Effector memory CD8-positive, alpha-beta T cell (primary cell): Measurements from ENCODE around the gene RASGRF2.
A peak's percentile ranks its signal among the peaks of the same experiment; 100 is the strongest.
"Not testable (repeated sequence)": the region's sequence is repeated elsewhere in the genome, so short reads cannot be mapped to it uniquely, and the experiment has no call there.

Experiments used
- ATAC-seq: fragments of 150-1000 bp; cut with Tn5 transposase; replicated peaks from 2 replicates; pipeline ENCODE4 v1.10.0; 2021; ENCODE audit warnings: mild to moderate bottlenecking, moderate library complexity
- DNase-seq, 3 experiments: peaks; one replicate each; pipeline ENCODE4 v3.0.0; 2021
- H3K27ac Mint-ChIP-seq, 2 donors: one replicate each; pipeline ENCODE4 v1.8.0; 2022; ENCODE audit warnings: mild to moderate bottlenecking in 2 of 2, mixed read lengths in 2 of 2, moderate library complexity in 2 of 2
- H3K27me3 Mint-ChIP-seq, 2 donors: one replicate each; pipeline ENCODE4 v1.8.0; 2022; ENCODE audit warnings: mixed read lengths in 2 of 2
- H3K36me3 Mint-ChIP-seq: one replicate; pipeline ENCODE4 v1.8.0; 2022; ENCODE audit warnings: mild to moderate bottlenecking, moderate library complexity, mixed read lengths; ENCODE audit not compliant: insufficient read depth
- H3K4me1 Mint-ChIP-seq, 2 donors: one replicate each; pipeline ENCODE4 v1.8.0; 2022; ENCODE audit warnings: low read depth in 2 of 2, mixed read lengths in 2 of 2
- H3K4me3 Mint-ChIP-seq, 2 donors: one replicate each; pipeline ENCODE4 v1.8.0; 2022; ENCODE audit warnings: mild to moderate bottlenecking in 2 of 2, mixed read lengths in 2 of 2, moderate library complexity in 2 of 2
- H3K9me3 Mint-ChIP-seq, 2 donors: one replicate each; pipeline ENCODE4 v1.8.0; 2022; ENCODE audit warnings: mixed read lengths in 2 of 2

The RASGRF2 gene

GRCh38 chr5:81003811-81004386, 43.7 kb downstream of the RASGRF2 start:
- DNase-seq (no peak), ATAC-seq (no peak)
- no peak overlapping the region for H3K27ac Mint-ChIP-seq
- H3K27me3 Mint-ChIP-seq: no peaks in the 10 kb centered on the region
- H3K9me3 Mint-ChIP-seq: no peaks in the 10 kb centered on the region
- peaks cover 41 to 51% of the 10 kb centered on the region in 2 donors for H3K4me1 Mint-ChIP-seq
- H3K36me3 Mint-ChIP-seq: no peaks in the 10 kb centered on the region
- no peak overlapping the region for H3K4me3 Mint-ChIP-seq

- H3K27me3 Mint-ChIP-seq: no peaks in the 10 kb centered on the region
- no peak for DNase-seq
- H3K4me1 Mint-ChIP-seq: peaks cover 46 to 54% of the 10 kb centered on the region in 2 donors
- peak overlapping the region in 1 of 2 donors; percentile 20 for H3K27ac Mint-ChIP-seq
- no peaks in the 10 kb centered on the region for H3K9me3 Mint-ChIP-seq
- H3K4me3 Mint-ChIP-seq: no peak overlapping the region
- no peak for ATAC-seq
- no peaks in the 10 kb centered on the region for H3K36me3 Mint-ChIP-seq
These were observed 45.5 kb downstream of the RASGRF2 start for GRCh38 chr5:81005708-81006107.

- Mint-ChIP-seq H3K4me3 (peak overlapping the region; percentile 79 to 85), H3K27me3 (no peaks in the 10 kb centered on the region), H3K9me3 (no peaks in the 10 kb centered on the region), H3K36me3 (no peaks in the 10 kb centered on the region), H3K27ac (peak overlapping the region; percentile 94), H3K4me1 (peaks cover 46 to 54% of the 10 kb centered on the region in 2 donors)
- no peak for ATAC-seq
- DNase-seq: no peak
These were observed 46.1 kb downstream of the RASGRF2 start for GRCh38 chr5:81006231-81006630.

- Mint-ChIP-seq H3K4me3 (peak overlapping the region; percentile 79 to 85), H3K4me1 (peaks cover 46 to 47% of the 10 kb centered on the region in 2 donors), H3K9me3 (no peaks in the 10 kb centered on the region), H3K27ac (peak overlapping the region; percentile 94), H3K27me3 (no peaks in the 10 kb centered on the region), H3K36me3 (no peaks in the 10 kb centered on the region)
- DNase-seq (peak; percentile 33 to 38 (median 35)), ATAC-seq (peak; percentile 93)
These were observed 46.9 kb downstream of the RASGRF2 start for GRCh38 chr5:81006947-81007636.

GRCh38 chr5:81007637-81008027, 47.5 kb downstream of the RASGRF2 start:
- peak overlapping the region; percentile 79 to 85 for H3K4me3 Mint-ChIP-seq
- peak overlapping the region; percentile 94 for H3K27ac Mint-ChIP-seq
- H3K27me3 Mint-ChIP-seq: no peaks in the 10 kb centered on the region
- DNase-seq: no peak
- peaks cover 40 to 46% of the 10 kb centered on the region in 2 donors for H3K4me1 Mint-ChIP-seq
- H3K36me3 Mint-ChIP-seq: peaks cover 1% of the 10 kb centered on the region
- peak; percentile 21 for ATAC-seq
- H3K9me3 Mint-ChIP-seq: no peaks in the 10 kb centered on the region

GRCh38 chr5:81010336-81011169, 50.4 kb downstream of the RASGRF2 start:
- peak overlapping the region in 1 of 2 donors; percentile 59 for H3K27ac Mint-ChIP-seq
- H3K4me3 Mint-ChIP-seq: no peak overlapping the region
- DNase-seq: no peak
- H3K4me1 Mint-ChIP-seq: peaks cover 33 to 43% of the 10 kb centered on the region in 2 donors
- no peaks in the 10 kb centered on the region for H3K9me3 Mint-ChIP-seq
- no peak for ATAC-seq
- H3K36me3 Mint-ChIP-seq: peaks cover 3% of the 10 kb centered on the region
- no peaks in the 10 kb centered on the region for H3K27me3 Mint-ChIP-seq

GRCh38 chr5:81014348-81014747, 54.2 kb downstream of the RASGRF2 start:
- DNase-seq (no peak), ATAC-seq (no peak)
- Mint-ChIP-seq H3K4me3 (no peak overlapping the region), H3K36me3 (peaks cover 3% of the 10 kb centered on the region), H3K27me3 (no peaks in the 10 kb centered on the region), H3K4me1 (peaks cover 5 to 26% of the 10 kb centered on the region in 2 donors), H3K9me3 (no peaks in the 10 kb centered on the region), H3K27ac (no peak overlapping the region)

- H3K27me3 Mint-ChIP-seq: no peaks in the 10 kb centered on the region
- ATAC-seq (no peak), DNase-seq (no peak)
- H3K27ac Mint-ChIP-seq: no peak overlapping the region
- no peaks in the 10 kb centered on the region for H3K9me3 Mint-ChIP-seq
- H3K4me1 Mint-ChIP-seq: peaks cover 4 to 39% of the 10 kb centered on the region in 2 donors
- peaks cover 3% of the 10 kb centered on the region for H3K36me3 Mint-ChIP-seq
- no peak overlapping the region for H3K4me3 Mint-ChIP-seq
These were observed 56.0 kb downstream of the RASGRF2 start for GRCh38 chr5:81016116-81016515.

GRCh38 chr5:81017320-81017719, 57.2 kb downstream of the RASGRF2 start:
- DNase-seq (no peak), ATAC-seq (no peak)
- H3K4me3 Mint-ChIP-seq: no peak overlapping the region
- peaks cover 14 to 50% of the 10 kb centered on the region in 2 donors for H3K4me1 Mint-ChIP-seq
- H3K36me3 Mint-ChIP-seq: peaks cover 6% of the 10 kb centered on the region
- no peaks in the 10 kb centered on the region for H3K9me3 Mint-ChIP-seq
- no peak overlapping the region for H3K27ac Mint-ChIP-seq
- no peaks in the 10 kb centered on the region for H3K27me3 Mint-ChIP-seq

GRCh38 chr5:81018608-81019007, 58.4 kb downstream of the RASGRF2 start:
- Mint-ChIP-seq H3K4me1 (peaks cover 19 to 52% of the 10 kb centered on the region in 2 donors), H3K27ac (peak overlapping the region; percentile 16 to 74)
- H3K36me3 Mint-ChIP-seq, DNase-seq, H3K9me3 Mint-ChIP-seq, ATAC-seq, H3K4me3 Mint-ChIP-seq, H3K27me3 Mint-ChIP-seq: not testable (repeated sequence)

GRCh38 chr5:81019748-81020147, 59.6 kb downstream of the RASGRF2 start:
- no peaks in the 10 kb centered on the region for H3K9me3 Mint-ChIP-seq
- no peaks in the 10 kb centered on the region for H3K27me3 Mint-ChIP-seq
- no peak for DNase-seq
- H3K27ac Mint-ChIP-seq: peak overlapping the region in 1 of 2 donors; percentile 3
- H3K4me3 Mint-ChIP-seq: no peak overlapping the region
- H3K4me1 Mint-ChIP-seq: peaks cover 19 to 52% of the 10 kb centered on the region in 2 donors
- H3K36me3 Mint-ChIP-seq: peaks cover 3% of the 10 kb centered on the region
- no peak for ATAC-seq

- ATAC-seq (no peak), DNase-seq (no peak)
- no peaks in the 10 kb centered on the region for H3K9me3 Mint-ChIP-seq
- peak overlapping the region in 1 of 2 donors; percentile 3 for H3K27ac Mint-ChIP-seq
- H3K4me3 Mint-ChIP-seq: no peak overlapping the region
- H3K36me3 Mint-ChIP-seq: peaks cover 3% of the 10 kb centered on the region
- no peaks in the 10 kb centered on the region for H3K27me3 Mint-ChIP-seq
- H3K4me1 Mint-ChIP-seq: peaks cover 19 to 57% of the 10 kb centered on the region in 2 donors
These were observed 60.5 kb downstream of the RASGRF2 start for GRCh38 chr5:81020478-81021167.

GRCh38 chr5:81021486-81021885, 61.3 kb downstream of the RASGRF2 start:
- no peak overlapping the region for H3K4me3 Mint-ChIP-seq
- peaks cover 0 to 7% of the 10 kb centered on the region in 2 donors for H3K27me3 Mint-ChIP-seq
- no peaks in the 10 kb centered on the region for H3K9me3 Mint-ChIP-seq
- DNase-seq (no peak), ATAC-seq (no peak)
- H3K27ac Mint-ChIP-seq: peak overlapping the region in 1 of 2 donors; percentile 38
- H3K36me3 Mint-ChIP-seq: peaks cover 3% of the 10 kb centered on the region
- H3K4me1 Mint-ChIP-seq: peaks cover 25 to 61% of the 10 kb centered on the region in 2 donors
